Stimulated activated naive B cell treated with anti-CD40 and anti-IgM and Interleukin-4, amounts not matched to agents 10 μg/mL and 1 μg/mL and 100 μg/mL, for 72 hours (primary cell): ENCODE results near the gene PEX14.

Experiments used
- ATAC-seq, 2 donors: fragments of 150-1000 bp; cut with Tn5 transposase; replicated peaks; 2 replicates each; pipeline ENCODE4 v1.10.0; 2021; ENCODE audit warnings: moderate library complexity in 1 of 2
- DNase-seq: peaks from one replicate; pipeline ENCODE4 v3.0.0; 2021
- H3K27ac Mint-ChIP-seq: one replicate; pipeline ENCODE4 v1.8.0; 2022; ENCODE audit warnings: mild to moderate bottlenecking, mixed read lengths
- H3K27me3 Mint-ChIP-seq, 2 donors: one replicate each; pipeline ENCODE4 v1.8.0; 2022; ENCODE audit warnings: mixed read lengths in 2 of 2
- H3K36me3 Mint-ChIP-seq, 2 donors: one replicate each; pipeline ENCODE4 v1.8.0; 2022; ENCODE audit warnings: mixed read lengths in 2 of 2, mild to moderate bottlenecking in 1 of 2
- H3K4me1 Mint-ChIP-seq, 2 donors: one replicate each; pipeline ENCODE4 v1.8.0; 2022; ENCODE audit warnings: mixed read lengths in 2 of 2, mild to moderate bottlenecking in 1 of 2
- H3K4me3 Mint-ChIP-seq, 2 donors: one replicate each; pipeline ENCODE4 v1.8.0; 2022; ENCODE audit warnings: mild to moderate bottlenecking in 2 of 2, mixed read lengths in 2 of 2, moderate library complexity in 1 of 2
- H3K9me3 Mint-ChIP-seq, 2 donors: one replicate each; pipeline ENCODE4 v1.8.0; 2022; ENCODE audit warnings: mixed read lengths in 2 of 2, mild to moderate bottlenecking in 1 of 2

PEX14 gene

DNA sequence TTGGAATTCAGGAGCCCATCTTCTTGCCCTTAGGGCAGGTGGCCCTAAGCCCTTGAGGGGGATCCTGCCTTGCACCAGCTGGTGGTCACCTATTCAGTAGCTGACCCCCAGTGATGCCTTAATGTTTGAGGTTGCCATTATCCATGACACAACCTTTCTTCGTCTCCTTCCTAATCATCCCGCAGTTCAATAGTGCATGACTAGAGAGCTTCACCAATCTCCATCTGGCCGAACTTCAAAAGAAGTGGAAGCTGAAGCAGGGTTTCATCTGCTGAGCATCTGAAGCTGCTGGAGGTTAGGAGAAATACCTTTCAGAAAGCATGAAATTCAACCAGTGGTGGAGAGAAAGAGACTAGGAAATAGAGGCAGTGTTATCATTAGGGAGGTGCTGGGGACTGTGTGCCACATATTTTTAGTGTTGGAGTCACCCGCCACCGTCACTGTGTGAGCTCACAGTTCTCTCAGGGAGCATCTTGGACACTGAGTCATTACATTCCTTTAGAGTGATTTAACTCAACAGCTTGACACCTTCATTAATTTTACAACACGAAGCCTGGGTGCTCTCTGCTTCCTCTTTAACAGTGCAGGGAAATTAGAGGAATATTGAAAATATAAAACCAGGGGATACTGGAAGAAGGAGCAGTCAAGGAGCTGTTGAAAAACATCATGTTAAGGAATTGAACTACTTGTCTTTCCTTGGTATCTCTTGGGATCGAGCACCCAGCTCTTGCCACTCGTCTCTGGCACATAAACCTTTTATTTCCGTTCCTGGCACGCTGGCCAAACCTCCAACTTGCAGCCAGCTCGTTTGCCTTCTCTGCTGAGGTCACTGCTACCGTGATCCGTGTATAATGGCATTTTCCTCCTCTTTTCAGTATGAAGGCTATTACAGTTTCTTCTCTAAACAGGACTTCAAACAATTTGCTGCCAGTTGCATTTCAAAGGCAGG, 53.6 kb downstream of the PEX14 start:
- no peak for ATAC-seq
- Mint-ChIP-seq H3K4me1 (peaks cover 7 to 21% of the 10 kb centered on the region in 2 donors), H3K4me3 (no peak overlapping the region), H3K27me3 (no peaks in the 10 kb centered on the region), H3K9me3 (no peaks in the 10 kb centered on the region), H3K36me3 (peaks cover 7 to 22% of the 10 kb centered on the region in 2 donors), H3K27ac (peak overlapping the region; percentile 56)
- no peak for DNase-seq

GRCh38 chr1:10529091-10529490, 54.3 kb downstream of the PEX14 start:
- no peak overlapping the region for H3K4me3 Mint-ChIP-seq

DNA sequence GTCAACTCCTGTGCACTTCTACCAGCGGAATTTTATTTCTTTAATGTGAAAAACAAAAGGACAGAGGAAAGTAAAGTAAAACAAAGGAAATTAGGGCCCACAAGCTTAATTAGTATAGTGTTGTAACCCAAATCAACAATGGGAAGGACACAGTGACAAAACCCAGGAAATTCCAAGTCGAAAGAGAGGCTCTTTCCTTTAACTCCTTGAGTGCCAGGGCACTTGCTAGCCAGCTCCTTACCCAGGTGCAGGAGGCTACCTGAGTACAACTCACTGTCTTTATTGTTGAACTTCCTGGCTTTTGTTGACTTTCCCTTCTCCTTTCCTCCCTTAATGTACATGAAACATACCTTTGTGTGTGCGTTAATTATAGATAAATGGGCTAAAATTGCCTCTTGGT, 55.0 kb downstream of the PEX14 start:
- H3K9me3 Mint-ChIP-seq: no peaks in the 10 kb centered on the region
- DNase-seq (no peak), ATAC-seq (no peak)
- H3K4me1 Mint-ChIP-seq: peaks cover 11 to 21% of the 10 kb centered on the region in 2 donors
- H3K27ac Mint-ChIP-seq: no peak overlapping the region
- H3K27me3 Mint-ChIP-seq: no peaks in the 10 kb centered on the region
- H3K36me3 Mint-ChIP-seq: peaks cover 7 to 21% of the 10 kb centered on the region in 2 donors
- H3K4me3 Mint-ChIP-seq: no peak overlapping the region

More at GRCh38 chr1:10529091-10529490, 54.3 kb downstream of the PEX14 start:
- Mint-ChIP-seq H3K4me1 (peaks cover 7 to 18% of the 10 kb centered on the region in 2 donors), H3K27me3 (no peaks in the 10 kb centered on the region), H3K36me3 (peaks cover 7 to 22% of the 10 kb centered on the region in 2 donors), H3K27ac (no peak overlapping the region), H3K9me3 (no peaks in the 10 kb centered on the region)
- ATAC-seq (no peak), DNase-seq (no peak)

DNA sequence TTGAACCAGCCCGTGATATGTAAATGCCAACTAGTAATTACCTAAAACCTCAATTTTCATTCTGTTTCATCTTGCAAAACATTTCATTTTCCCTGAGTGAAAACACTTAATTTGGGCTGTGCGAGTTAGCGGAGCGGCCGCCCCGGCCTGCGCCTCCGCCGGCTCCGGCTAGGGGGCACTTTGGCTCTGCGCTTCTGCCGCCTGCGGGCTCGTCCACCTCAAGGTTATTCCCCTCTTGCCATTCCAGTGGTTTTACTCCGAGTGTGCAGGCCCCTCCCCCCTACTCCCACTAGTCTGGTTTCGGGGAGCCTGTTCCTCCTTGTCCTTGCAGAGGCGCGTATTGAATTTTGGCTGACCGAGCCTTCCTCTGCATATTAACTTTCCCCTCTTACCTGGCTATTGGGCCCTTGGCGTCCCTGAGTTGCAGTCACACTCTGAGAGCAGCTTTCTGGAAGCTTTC, 55.6 kb downstream of the PEX14 start:
- peak overlapping the region in 1 of 2 donors; percentile 23 for H3K4me3 Mint-ChIP-seq
- ATAC-seq (peak; percentile 23 to 55), DNase-seq (no peak)
- H3K36me3 Mint-ChIP-seq: peaks cover 7 to 16% of the 10 kb centered on the region in 2 donors
- no peaks in the 10 kb centered on the region for H3K9me3 Mint-ChIP-seq
- H3K27me3 Mint-ChIP-seq: no peaks in the 10 kb centered on the region
- H3K27ac Mint-ChIP-seq: no peak overlapping the region
- peaks cover 11 to 21% of the 10 kb centered on the region in 2 donors for H3K4me1 Mint-ChIP-seq

- H3K27me3 Mint-ChIP-seq: no peaks in the 10 kb centered on the region
- no peak for DNase-seq
Observed at GRCh38 chr1:10530756-10531495, 56.2 kb downstream of the PEX14 start.

GRCh38 chr1:10532362-10532761, 57.6 kb downstream of the PEX14 start:
- Mint-ChIP-seq H3K9me3 (no peaks in the 10 kb centered on the region), H3K4me3 (no peak overlapping the region), H3K4me1 (peaks cover 11 to 21% of the 10 kb centered on the region in 2 donors), H3K36me3 (peaks cover 17 to 29% of the 10 kb centered on the region in 2 donors), H3K27me3 (no peaks in the 10 kb centered on the region), H3K27ac (no peak overlapping the region)
- ATAC-seq (no peak), DNase-seq (no peak)

More at GRCh38 chr1:10530756-10531495, 56.2 kb downstream of the PEX14 start:
- H3K4me3 Mint-ChIP-seq: no peak overlapping the region
- no peak overlapping the region for H3K27ac Mint-ChIP-seq
- ATAC-seq: no peak
- peaks cover 11 to 21% of the 10 kb centered on the region in 2 donors for H3K4me1 Mint-ChIP-seq
- no peaks in the 10 kb centered on the region for H3K9me3 Mint-ChIP-seq
- peaks cover 11 to 22% of the 10 kb centered on the region in 2 donors for H3K36me3 Mint-ChIP-seq

DNA sequence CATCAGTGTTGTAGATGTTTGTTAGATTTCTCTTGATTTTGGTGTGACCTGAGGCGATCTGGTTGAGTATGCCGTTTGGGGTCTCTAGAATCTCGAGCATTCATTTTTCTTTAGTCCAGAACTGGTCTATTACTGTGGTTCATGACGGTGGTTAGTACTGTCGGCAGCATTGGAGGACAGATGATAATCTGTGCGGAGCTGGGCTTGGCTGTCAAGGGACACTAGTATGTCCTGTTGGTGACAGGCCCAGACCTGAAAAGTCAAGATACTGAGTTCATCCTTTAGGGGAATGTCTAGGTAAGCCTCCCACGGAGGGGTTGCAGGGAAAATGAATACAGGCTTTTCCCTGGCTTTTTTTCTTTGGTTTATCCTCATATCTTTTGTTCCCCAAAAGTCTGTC, 59.8 kb downstream of the PEX14 start:
- no peaks in the 10 kb centered on the region for H3K9me3 Mint-ChIP-seq
- peaks cover 18 to 32% of the 10 kb centered on the region in 2 donors for H3K36me3 Mint-ChIP-seq

DNA sequence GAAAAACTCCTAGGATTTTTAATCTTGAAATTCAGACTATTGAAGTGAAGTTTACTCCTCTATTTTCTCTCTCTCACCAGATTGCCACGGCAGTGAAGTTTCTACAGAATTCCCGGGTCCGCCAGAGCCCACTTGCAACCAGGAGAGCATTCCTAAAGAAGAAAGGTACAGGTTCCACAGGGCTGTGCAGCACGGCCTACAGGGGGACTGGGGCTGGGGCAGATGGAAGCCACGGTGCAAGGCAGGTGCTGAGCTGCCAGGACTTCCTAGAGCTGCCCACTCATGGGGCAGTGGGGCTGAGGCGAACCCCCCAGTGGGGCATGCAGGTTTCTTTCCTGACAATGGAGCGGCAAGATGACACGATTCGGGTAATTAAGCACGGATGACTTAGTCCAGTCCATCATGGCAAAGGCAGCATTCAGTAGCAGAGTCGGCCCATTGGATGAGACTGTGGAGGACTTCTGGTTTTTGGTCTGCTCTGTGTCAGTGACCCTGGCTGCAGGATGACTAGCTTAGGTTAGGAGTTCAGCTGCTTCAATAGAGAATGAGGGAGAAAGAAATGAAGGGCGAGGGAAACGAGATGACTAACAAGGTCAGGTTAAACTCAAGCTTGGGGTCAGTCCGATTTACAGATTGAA, 61.5 kb downstream of the PEX14 start:
- Mint-ChIP-seq H3K27me3 (no peaks in the 10 kb centered on the region), H3K4me1 (peaks cover 6% of the 10 kb centered on the region in 2 donors), H3K4me3 (no peak overlapping the region), H3K9me3 (no peaks in the 10 kb centered on the region), H3K27ac (peak overlapping the region; percentile 53), H3K36me3 (peaks cover 24 to 35% of the 10 kb centered on the region in 2 donors)
- DNase-seq (no peak), ATAC-seq (no peak)

More for the DNA sequence above, 59.8 kb downstream of the PEX14 start:
- ATAC-seq (no peak), DNase-seq (no peak)
- Mint-ChIP-seq H3K4me1 (peaks cover 10 to 15% of the 10 kb centered on the region in 2 donors), H3K4me3 (no peak overlapping the region), H3K27ac (no peak overlapping the region), H3K27me3 (no peaks in the 10 kb centered on the region)

DNA sequence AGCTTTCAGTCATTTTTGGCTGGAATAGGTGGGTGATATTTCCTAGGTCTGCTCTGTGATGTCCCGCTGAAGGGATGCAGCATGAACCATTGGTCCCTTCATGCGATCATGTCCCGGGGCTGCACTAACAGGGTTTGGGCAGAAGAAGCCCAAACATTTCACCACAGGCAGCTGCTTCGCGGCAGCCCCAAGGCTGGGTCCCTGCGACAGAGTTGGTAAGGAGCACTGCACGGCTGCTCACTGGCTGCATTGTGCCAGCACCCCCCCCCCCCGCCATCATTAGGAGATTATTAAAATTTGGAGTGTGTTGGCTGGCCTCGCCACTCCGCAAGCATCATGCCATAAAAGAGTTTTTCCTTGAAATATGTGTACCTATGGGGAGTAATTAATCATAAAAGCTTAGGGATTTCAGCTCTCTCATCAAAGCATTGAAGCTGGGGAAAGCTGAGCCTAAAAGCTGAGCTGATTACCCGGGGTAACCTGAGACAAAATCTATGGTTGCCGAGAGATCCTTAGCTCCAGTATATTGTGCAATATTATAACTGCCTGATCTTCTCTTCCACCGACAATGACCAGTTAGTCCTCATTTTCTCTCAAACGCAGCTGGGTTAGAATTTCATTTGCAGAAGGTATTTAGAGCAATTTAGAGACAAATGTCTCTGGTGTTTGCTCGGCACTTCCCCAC, 62.5 kb downstream of the PEX14 start:
- DNase-seq: no peak
- no peaks in the 10 kb centered on the region for H3K9me3 Mint-ChIP-seq
- H3K36me3 Mint-ChIP-seq: peaks cover 33 to 45% of the 10 kb centered on the region in 2 donors
- H3K27ac Mint-ChIP-seq: no peak overlapping the region
- H3K4me3 Mint-ChIP-seq: no peak overlapping the region
- peaks cover 6% of the 10 kb centered on the region in 2 donors for H3K4me1 Mint-ChIP-seq
- ATAC-seq: no peak
- H3K27me3 Mint-ChIP-seq: no peaks in the 10 kb centered on the region

DNA sequence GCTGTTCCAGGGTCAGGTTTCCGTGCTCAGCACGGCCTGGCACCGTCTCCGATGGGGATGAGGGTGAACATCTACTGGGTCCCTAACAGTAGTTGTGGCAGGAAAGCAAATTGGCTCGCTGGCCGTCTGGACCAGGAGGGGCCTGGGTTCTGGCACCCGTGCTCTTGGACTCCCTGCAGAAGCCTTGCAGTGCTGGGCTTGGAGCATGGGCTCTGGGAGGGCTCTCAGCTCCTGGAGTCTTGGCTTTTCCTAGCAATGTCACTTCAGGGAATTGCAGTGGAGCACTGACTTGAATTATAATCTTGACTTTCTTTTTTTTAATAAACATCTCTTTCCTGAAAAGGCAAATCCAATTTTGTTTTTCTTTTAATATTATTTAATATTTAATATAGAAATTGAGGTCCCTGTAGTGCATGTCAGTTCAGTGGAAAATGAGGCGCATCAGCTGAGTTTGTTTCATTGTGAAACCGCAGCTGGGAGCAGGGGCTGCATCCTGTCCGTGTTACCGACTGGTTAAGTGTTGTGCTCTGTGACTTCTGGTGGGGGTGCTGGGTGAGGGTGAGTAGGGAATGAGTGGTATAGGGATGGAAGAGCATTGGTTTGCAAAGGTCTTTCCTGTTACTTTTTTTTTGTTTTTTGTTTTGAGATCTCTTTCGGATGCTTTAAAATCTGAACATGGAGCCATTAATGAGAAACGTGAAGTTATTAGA, 64.1 kb downstream of the PEX14 start:
- H3K27ac Mint-ChIP-seq: no peak overlapping the region
- no peak for DNase-seq
- H3K4me1 Mint-ChIP-seq: peaks cover 6 to 14% of the 10 kb centered on the region in 2 donors
- peaks cover 43 to 56% of the 10 kb centered on the region in 2 donors for H3K36me3 Mint-ChIP-seq
- H3K27me3 Mint-ChIP-seq: no peaks in the 10 kb centered on the region
- H3K9me3 Mint-ChIP-seq: no peaks in the 10 kb centered on the region
- no peak for ATAC-seq
- H3K4me3 Mint-ChIP-seq: no peak overlapping the region

- H3K36me3 Mint-ChIP-seq: peaks cover 43 to 56% of the 10 kb centered on the region in 2 donors
- no peaks in the 10 kb centered on the region for H3K9me3 Mint-ChIP-seq
- H3K27ac Mint-ChIP-seq: no peak overlapping the region
- peaks cover 2 to 14% of the 10 kb centered on the region in 2 donors for H3K4me1 Mint-ChIP-seq
- H3K27me3 Mint-ChIP-seq: no peaks in the 10 kb centered on the region
- no peak overlapping the region for H3K4me3 Mint-ChIP-seq
- DNase-seq: no peak
- ATAC-seq: no peak
Observed at GRCh38 chr1:10539411-10540043, 64.8 kb downstream of the PEX14 start.

GRCh38 chr1:10540277-10541005, 65.7 kb downstream of the PEX14 start:
- Mint-ChIP-seq H3K36me3 (peaks cover 42 to 54% of the 10 kb centered on the region in 2 donors), H3K4me3 (no peak overlapping the region), H3K4me1 (peaks cover 2 to 13% of the 10 kb centered on the region in 2 donors), H3K27ac (no peak overlapping the region), H3K9me3 (no peaks in the 10 kb centered on the region), H3K27me3 (no peaks in the 10 kb centered on the region)
- ATAC-seq (no peak), DNase-seq (no peak)
